ENCODE data around the gene CREB5.

The CREB5 gene

GRCh38 chr7:28530175-28530802 is 118.0 kb downstream of the CREB5 start:
- H3K79me2 ChIP-seq = no peaks in the 10 kb centered on the region
- no peaks in the 10 kb centered on the region for H3K9me3 ChIP-seq (ENCODE audit: control insufficient read depth, low read length)
- no peak overlapping the region for H3K9ac ChIP-seq
- H2AFZ ChIP-seq = no peak overlapping the region
- no peak overlapping the region for H3K4me3 ChIP-seq (ENCODE audit: low read depth, low read length)
- H3K4me1 ChIP-seq = no peaks in the 10 kb centered on the region
- H3K36me3 ChIP-seq (ENCODE audit: control insufficient read depth, insufficient read depth, low read length) = no peaks in the 10 kb centered on the region
- no peak for TF ChIP-seq CTCF (IDR thresholded peaks at IDR 0.05)
- no peak overlapping the region for H3K27ac ChIP-seq
- H3K27me3 ChIP-seq (ENCODE audit: control insufficient read depth, insufficient read depth, low read length) = no peaks in the 10 kb centered on the region
- no peak overlapping the region for H3K4me2 ChIP-seq (ENCODE audit: low read length)

- Histone ChIP-seq H3K79me2 (no peaks in the 10 kb centered on the region), H3K9me3 (ENCODE audit: control insufficient read depth, low read length) (no peaks in the 10 kb centered on the region), H2AFZ (no peak overlapping the region), H3K4me2 (ENCODE audit: low read length) (no peak overlapping the region), H3K27ac (no peak overlapping the region), H3K27me3 (ENCODE audit: control insufficient read depth, insufficient read depth, low read length) (no peaks in the 10 kb centered on the region), H3K9ac (no peak overlapping the region), H3K36me3 (ENCODE audit: control insufficient read depth, insufficient read depth, low read length) (no peaks in the 10 kb centered on the region), H3K4me1 (no peaks in the 10 kb centered on the region), H3K4me3 (ENCODE audit: low read depth, low read length) (no peak overlapping the region)
- TF ChIP-seq CTCF (IDR thresholded peaks at IDR 0.05) = no peak
Measured at GRCh38 chr7:28530803-28531175, 118.5 kb downstream of the CREB5 start.

GRCh38 chr7:28531291-28531690 is 119.0 kb downstream of the CREB5 start:
- Histone ChIP-seq H3K27ac (no peak overlapping the region), H2AFZ (no peak overlapping the region), H3K36me3 (ENCODE audit: control insufficient read depth, insufficient read depth, low read length) (no peaks in the 10 kb centered on the region), H3K9ac (no peak overlapping the region), H3K79me2 (no peaks in the 10 kb centered on the region), H3K27me3 (ENCODE audit: control insufficient read depth, insufficient read depth, low read length) (no peaks in the 10 kb centered on the region), H3K9me3 (ENCODE audit: control insufficient read depth, low read length) (no peaks in the 10 kb centered on the region), H3K4me3 (ENCODE audit: low read depth, low read length) (no peak overlapping the region), H3K4me1 (no peaks in the 10 kb centered on the region), H3K4me2 (ENCODE audit: low read length) (no peak overlapping the region)
- TF ChIP-seq CTCF (IDR thresholded peaks at IDR 0.05) = no peak

GRCh38 chr7:28532181-28532580 is 119.9 kb downstream of the CREB5 start:
- Histone ChIP-seq H3K4me3 (ENCODE audit: low read depth, low read length) (no peak overlapping the region), H3K9ac (no peak overlapping the region), H3K36me3 (ENCODE audit: control insufficient read depth, insufficient read depth, low read length) (no peaks in the 10 kb centered on the region), H3K4me1 (no peaks in the 10 kb centered on the region), H3K27me3 (ENCODE audit: control insufficient read depth, insufficient read depth, low read length) (no peaks in the 10 kb centered on the region), H3K4me2 (ENCODE audit: low read length) (no peak overlapping the region), H2AFZ (no peak overlapping the region), H3K79me2 (no peaks in the 10 kb centered on the region), H3K27ac (no peak overlapping the region), H3K9me3 (ENCODE audit: control insufficient read depth, low read length) (no peaks in the 10 kb centered on the region)
- TF ChIP-seq CTCF (IDR thresholded peaks at IDR 0.05) = no peak

- H3K36me3 ChIP-seq (ENCODE audit: control insufficient read depth, insufficient read depth, low read length) = no peaks in the 10 kb centered on the region
- H3K27ac ChIP-seq = no peak overlapping the region
Measured at GRCh38 chr7:28533267-28533666, 120.9 kb downstream of the CREB5 start.

More at GRCh38 chr7:28533267-28533666, 120.9 kb downstream of the CREB5 start:
- no peaks in the 10 kb centered on the region for H3K4me1 ChIP-seq
- H2AFZ ChIP-seq = no peak overlapping the region
- no peak for TF ChIP-seq CTCF (IDR thresholded peaks at IDR 0.05)
- no peak overlapping the region for H3K4me2 ChIP-seq (ENCODE audit: low read length)
- no peak overlapping the region for H3K9ac ChIP-seq
- no peaks in the 10 kb centered on the region for H3K79me2 ChIP-seq
- H3K4me3 ChIP-seq (ENCODE audit: low read depth, low read length) = no peak overlapping the region
- no peaks in the 10 kb centered on the region for H3K9me3 ChIP-seq (ENCODE audit: control insufficient read depth, low read length)
- no peaks in the 10 kb centered on the region for H3K27me3 ChIP-seq (ENCODE audit: control insufficient read depth, insufficient read depth, low read length)
